Natural killer cell treated with Interleukin-12 subunit alpha and Interleukin-12 subunit beta and Interleukin-15 and Interleukin-18, amount 100 ng/mL, for 72 hours (primary cell): ENCODE measurements around the gene ARHGAP8. TPM values are rescaled to one million over a fixed set of nuclear protein-coding genes. Genes with fewer than 3 reads are reported as not detected.
A peak's percentile ranks its signal among the peaks of the same experiment; 100 is the strongest.

ENCODE experiments used
- ATAC-seq, 2 donors: fragments of 150-1000 bp; cut with Tn5 transposase in 1 of 2; sonication (Bioruptor Pico), chemical (Tn5 transposase) in 1 of 2; 2 replicates each; pipeline ENCODE4 v1.10.0; 2021
- DNase-seq: peaks from one replicate; pipeline ENCODE4 v3.0.0; 2022; ENCODE audit warnings: low spot score
- H3K27ac Mint-ChIP-seq, 2 donors: 1 replicate in 1 of 2; 2 replicates in 1 of 2; pipeline ENCODE4 v1.8.0; 2022; ENCODE audit warnings: mixed read lengths in 2 of 2, mild to moderate bottlenecking in 1 of 2, moderate library complexity in 1 of 2
- H3K27me3 Mint-ChIP-seq, 2 donors: 1 replicate in 1 of 2; 2 replicates in 1 of 2; pipeline ENCODE4 v1.8.0; 2022; ENCODE audit warnings: mixed read lengths in 2 of 2
- H3K36me3 Mint-ChIP-seq: one replicate; pipeline ENCODE4 v1.8.0; 2022; ENCODE audit warnings: mixed read lengths
- H3K4me1 Mint-ChIP-seq, 2 donors: 1 replicate in 1 of 2; 2 replicates in 1 of 2; pipeline ENCODE4 v1.8.0; 2022; ENCODE audit warnings: low read depth in 2 of 2, mixed read lengths in 2 of 2, mild to moderate bottlenecking in 1 of 2
- H3K4me3 Mint-ChIP-seq: one replicate; pipeline ENCODE4 v1.8.0; 2022; ENCODE audit warnings: mixed read lengths
- H3K9me3 Mint-ChIP-seq: 2 replicates; pipeline ENCODE4 v1.8.0; 2022; ENCODE audit warnings: mixed read lengths
- total RNA-seq, 2 donors: library from RNA; stranded (reverse); gene quantifications; one replicate each; pipeline ENCODE4 v1.2.3, GENCODE V29; 2022

ARHGAP8 gene
- total RNA-seq = 1 to 10 TPM in 1 of 2 donors, under 1 TPM in 1; 0.64 to 2.3 TPM

GRCh38 chr22:44752285-44753188, at the start of gene ARHGAP8:
ARHGAP8 (plus strand) TSS chr22:44752575; CDS start chr22:44786528, 33,953 bp downstream.
- Mint-ChIP-seq H3K36me3 (no peaks in the 10 kb centered on the region), H3K4me3 (peak within 1 kb of the TSS; percentile 47), H3K9me3 (no peaks in the 10 kb centered on the region), H3K27ac (no peak within 1 kb of the TSS), H3K27me3 (peaks cover 12% of the 10 kb centered on the region in 2 donors), H3K4me1 (no peaks in the 10 kb centered on the region)
- DNase-seq (no peak), ATAC-seq (no peak)

- H3K27me3 Mint-ChIP-seq = no peaks in the 10 kb centered on the region
- peak overlapping the region in 1 of 2 donors; percentile 67 for H3K27ac Mint-ChIP-seq
- no peak for ATAC-seq
- peak overlapping the region; percentile 55 for H3K4me3 Mint-ChIP-seq
- peaks cover 16 to 24% of the 10 kb centered on the region in 2 donors for H3K4me1 Mint-ChIP-seq
- no peak for DNase-seq
- H3K36me3 Mint-ChIP-seq = no peaks in the 10 kb centered on the region
- no peaks in the 10 kb centered on the region for H3K9me3 Mint-ChIP-seq
Measured at GRCh38 chr22:44703255-44703870, 49.0 kb upstream of the ARHGAP8 start.

- H3K27me3 Mint-ChIP-seq = no peaks in the 10 kb centered on the region
- peaks cover 13 to 22% of the 10 kb centered on the region in 2 donors for H3K4me1 Mint-ChIP-seq
- no peak overlapping the region for H3K27ac Mint-ChIP-seq
- peak overlapping the region; percentile 55 for H3K4me3 Mint-ChIP-seq
- ATAC-seq (no peak), DNase-seq (no peak)
- H3K36me3 Mint-ChIP-seq = no peaks in the 10 kb centered on the region
- H3K9me3 Mint-ChIP-seq = no peaks in the 10 kb centered on the region
Measured at GRCh38 chr22:44704159-44705021, 48.0 kb upstream of the ARHGAP8 start.

- no peak for ATAC-seq
- no peak overlapping the region for H3K27ac Mint-ChIP-seq
- H3K36me3 Mint-ChIP-seq = no peaks in the 10 kb centered on the region
- peak overlapping the region; percentile 8 for H3K4me3 Mint-ChIP-seq
- no peak for DNase-seq
- H3K4me1 Mint-ChIP-seq = peaks cover 13 to 27% of the 10 kb centered on the region in 2 donors
- H3K9me3 Mint-ChIP-seq = no peaks in the 10 kb centered on the region
- no peaks in the 10 kb centered on the region for H3K27me3 Mint-ChIP-seq
Measured at GRCh38 chr22:44705022-44705297, 47.4 kb upstream of the ARHGAP8 start.

- ATAC-seq = no peak
- H3K9me3 Mint-ChIP-seq = no peaks in the 10 kb centered on the region
- peaks cover 25 to 40% of the 10 kb centered on the region in 2 donors for H3K4me1 Mint-ChIP-seq
- no peak for DNase-seq
- H3K4me3 Mint-ChIP-seq = no peak overlapping the region
- H3K27me3 Mint-ChIP-seq = no peaks in the 10 kb centered on the region
- H3K36me3 Mint-ChIP-seq = no peaks in the 10 kb centered on the region
- no peak overlapping the region for H3K27ac Mint-ChIP-seq
Measured at GRCh38 chr22:44706488-44706887, 45.9 kb upstream of the ARHGAP8 start.

- Mint-ChIP-seq H3K27ac (no peak overlapping the region), H3K9me3 (no peaks in the 10 kb centered on the region), H3K4me1 (peaks cover 25 to 42% of the 10 kb centered on the region in 2 donors), H3K36me3 (no peaks in the 10 kb centered on the region), H3K27me3 (no peaks in the 10 kb centered on the region), H3K4me3 (no peak overlapping the region)
- DNase-seq = no peak
- no peak for ATAC-seq
Measured at GRCh38 chr22:44707178-44707577, 45.2 kb upstream of the ARHGAP8 start.

GRCh38 chr22:44707752-44708151, 44.6 kb upstream of the ARHGAP8 start:
- ATAC-seq (no peak), DNase-seq (no peak)
- Mint-ChIP-seq H3K4me3 (no peak overlapping the region), H3K36me3 (no peaks in the 10 kb centered on the region), H3K27ac (peak overlapping the region in 1 of 2 donors; percentile 91), H3K9me3 (no peaks in the 10 kb centered on the region), H3K27me3 (no peaks in the 10 kb centered on the region), H3K4me1 (peaks cover 25 to 48% of the 10 kb centered on the region in 2 donors)

GRCh38 chr22:44709881-44710392, 42.4 kb upstream of the ARHGAP8 start:
- Mint-ChIP-seq H3K4me3 (peak overlapping the region; percentile 71), H3K36me3 (no peaks in the 10 kb centered on the region), H3K9me3 (no peaks in the 10 kb centered on the region), H3K27me3 (no peaks in the 10 kb centered on the region), H3K27ac (peak overlapping the region; percentile 46 to 91), H3K4me1 (peaks cover 18 to 51% of the 10 kb centered on the region in 2 donors)
- ATAC-seq (peak; percentile 43 to 51), DNase-seq (no peak)

GRCh38 chr22:44710474-44711240, 41.7 kb upstream of the ARHGAP8 start:
- DNase-seq (no peak), ATAC-seq (peak; percentile 67 to 74)
- Mint-ChIP-seq H3K9me3 (no peaks in the 10 kb centered on the region), H3K4me3 (peak overlapping the region; percentile 71), H3K4me1 (peaks cover 18 to 47% of the 10 kb centered on the region in 2 donors), H3K27me3 (no peaks in the 10 kb centered on the region), H3K36me3 (no peaks in the 10 kb centered on the region), H3K27ac (peak overlapping the region; percentile 46 to 91)

GRCh38 chr22:44711241-44711560, 41.2 kb upstream of the ARHGAP8 start:
- H3K27me3 Mint-ChIP-seq = no peaks in the 10 kb centered on the region

GRCh38 chr22:44711690-44712555, 40.5 kb upstream of the ARHGAP8 start:
- ATAC-seq (no peak), DNase-seq (no peak)
- H3K27me3 Mint-ChIP-seq = no peaks in the 10 kb centered on the region
- H3K27ac Mint-ChIP-seq = peak overlapping the region; percentile 28 to 91
- no peaks in the 10 kb centered on the region for H3K36me3 Mint-ChIP-seq
- H3K4me1 Mint-ChIP-seq = peaks cover 18 to 44% of the 10 kb centered on the region in 2 donors
- no peaks in the 10 kb centered on the region for H3K9me3 Mint-ChIP-seq
- no peak overlapping the region for H3K4me3 Mint-ChIP-seq

More at GRCh38 chr22:44711241-44711560, 41.2 kb upstream of the ARHGAP8 start:
- no peak for DNase-seq
- no peaks in the 10 kb centered on the region for H3K36me3 Mint-ChIP-seq
- ATAC-seq = no peak
- H3K4me1 Mint-ChIP-seq = peaks cover 18 to 44% of the 10 kb centered on the region in 2 donors
- H3K27ac Mint-ChIP-seq = peak overlapping the region in 1 of 2 donors; percentile 91
- no peaks in the 10 kb centered on the region for H3K9me3 Mint-ChIP-seq
- no peak overlapping the region for H3K4me3 Mint-ChIP-seq

GRCh38 chr22:44712962-44713361, 39.4 kb upstream of the ARHGAP8 start:
- no peak for DNase-seq
- no peaks in the 10 kb centered on the region for H3K27me3 Mint-ChIP-seq
- H3K36me3 Mint-ChIP-seq = no peaks in the 10 kb centered on the region
- H3K4me3 Mint-ChIP-seq = no peak overlapping the region
- no peaks in the 10 kb centered on the region for H3K9me3 Mint-ChIP-seq
- peak overlapping the region; percentile 28 to 64 for H3K27ac Mint-ChIP-seq
- H3K4me1 Mint-ChIP-seq = peaks cover 15 to 44% of the 10 kb centered on the region in 2 donors
- ATAC-seq = no peak
